Endothelial cell of umbilical vein (primary cell): ENCODE results near the gene ANO4. TPM values are rescaled to one million over a fixed set of nuclear protein-coding genes. Genes with fewer than 3 reads are reported as not detected.

Experiments
- BruUV-seq: library from RNA; stranded (reverse); fragments of 400-500 nt; replicated peaks from 2 replicates; lab custom pipeline; 2021; lab: Mats Ljungman, UMichigan
- CTCF ChIA-PET: fragments of 300-600, 350-600 bp; sonication (Branson Sonifier 250); formaldehyde crosslinking; loops from one replicate; lab custom pipeline; 2021; ENCODE audit warnings: antibody characterized with exemption, inconsistent platforms; lab: Charles Lee
- POLR2A ChIA-PET: fragments of 300-600, 350-600 bp; sonication (Branson Sonifier 250); formaldehyde crosslinking; loops from one replicate; lab custom pipeline; 2021; ENCODE audit warnings: antibody characterized with exemption, inconsistent platforms; lab: Charles Lee
- DNase-seq: peaks from one replicate; pipeline ENCODE4 v3.0.0-alpha.2; 2011; ENCODE audit warnings: low read depth, low spot score
- FAIRE-seq: peaks from 2 replicates; lab custom pipeline; 2011; peaks lifted over from hg19 to GRCh38; lab: Jason Lieb, UNC
- H2AFZ ChIP-seq: 2 replicates; pipeline ENCODE4 v1.6.0; 2012; ENCODE audit warnings: low read depth, low read length, control low read depth, inconsistent platforms
- H3K27ac ChIP-seq: 2 replicates; pipeline ENCODE4 v1.5.1; 2011; ENCODE audit warnings: low read depth, mild to moderate bottlenecking, control low read depth, low read length, moderate library complexity; ENCODE audit not compliant: insufficient read depth
- H3K27me3 ChIP-seq, 2 experiments: 2 replicates each; pipeline versions ENCODE4 v1.6.0 to v1.6.1; 2011; ENCODE audit warnings: low read length in 2 of 2, mixed read lengths in 1 of 2; ENCODE audit not compliant: control insufficient read depth in 2 of 2, insufficient read depth in 2 of 2
- H3K36me3 ChIP-seq, 2 experiments: 2 replicates in 1 of 2; 3 replicates in 1 of 2; pipeline ENCODE4 v1.5.1; 2011; ENCODE audit warnings: low read length in 2 of 2, mild to moderate bottlenecking in 1 of 2, moderate library complexity in 1 of 2; ENCODE audit not compliant: control insufficient read depth in 2 of 2, insufficient read depth in 2 of 2; ENCODE audit errors: extremely low read depth in 1 of 2
- H3K4me1 ChIP-seq: 3 replicates; pipeline ENCODE4 v1.5.1; 2011; ENCODE audit warnings: mild to moderate bottlenecking, low read length; ENCODE audit not compliant: control insufficient read depth, insufficient read depth; ENCODE audit errors: extremely low read depth
- H3K4me2 ChIP-seq: 2 replicates; pipeline ENCODE4 v1.6.1; 2011; ENCODE audit warnings: low read length, control low read depth, mixed read lengths; ENCODE audit not compliant: insufficient read depth
- H3K4me3 ChIP-seq, 3 experiments: fragments of 200-600 bp in 1 of 3; sonication (generic), shearing (Covaris generic) in 1 of 3; replicated peaks in 1 of 3; 2 replicates each; pipeline ENCODE4 v1.5.1; 2011 to 2016; ENCODE audit warnings: control low read depth in 3 of 3, low read length in 3 of 3, mild to moderate bottlenecking in 2 of 3, inconsistent platforms in 1 of 3, low read depth in 1 of 3, moderate library complexity in 1 of 3; ENCODE audit not compliant: insufficient read depth in 1 of 3
- H3K79me2 ChIP-seq: 2 replicates; pipeline ENCODE4 v1.6.0; 2012; ENCODE audit warnings: low read length, inconsistent platforms; ENCODE audit not compliant: control insufficient read depth, insufficient read depth
- H3K9ac ChIP-seq: replicated peaks from 2 replicates; pipeline ENCODE3; 2011; ENCODE audit warnings: low read length, control low read depth; ENCODE audit not compliant: insufficient read depth; ENCODE audit errors: extremely low read depth
- H3K9me1 ChIP-seq: replicated peaks from 3 replicates; pipeline ENCODE4 v1.6.0; 2011; ENCODE audit warnings: mild to moderate bottlenecking, low read length; ENCODE audit not compliant: control insufficient read depth, insufficient read depth; ENCODE audit errors: extremely low read depth
- H3K9me3 ChIP-seq: replicated peaks from 2 replicates; pipeline ENCODE4 v1.5.1; 2012; ENCODE audit warnings: low read length, inconsistent platforms; ENCODE audit not compliant: control insufficient read depth, insufficient read depth
- H4K20me1 ChIP-seq: replicated peaks from 2 replicates; pipeline ENCODE3; 2011; ENCODE audit warnings: mild to moderate bottlenecking, low read length; ENCODE audit not compliant: control insufficient read depth, insufficient read depth; ENCODE audit errors: extremely low read depth
- EZH2 ChIP-seq: IDR thresholded peaks from 2 replicates; pipeline ENCODE4 v1.6.1; 2012; ENCODE audit warnings: borderline replicate concordance, low read depth, mild to moderate bottlenecking, moderate library complexity, low read length, inconsistent platforms; ENCODE audit not compliant: severe bottlenecking
- FOS ChIP-seq: IDR thresholded peaks from 2 replicates; pipeline ENCODE4 v1.6.1; 2011; ENCODE audit warnings: mild to moderate bottlenecking, low read length, moderate library complexity, borderline replicate concordance; ENCODE audit not compliant: insufficient read depth
- GATA2 ChIP-seq: IDR thresholded peaks from 2 replicates; pipeline ENCODE4 v1.7.0; 2011; ENCODE audit warnings: low read depth, mild to moderate bottlenecking, moderate library complexity, mixed read lengths, low read length; ENCODE audit not compliant: insufficient read length, insufficient read depth
- POLR2A ChIP-seq: IDR thresholded peaks from 2 replicates; pipeline ENCODE4 v1.6.1; 2012; ENCODE audit warnings: low read depth, mild to moderate bottlenecking, control low read depth, low read length
- POLR2AphosphoS5 ChIP-seq: IDR thresholded peaks from 2 replicates; pipeline ENCODE4 v1.6.1; 2012; ENCODE audit warnings: low read depth, mild to moderate bottlenecking, control low read depth, low read length, moderate library complexity; ENCODE audit not compliant: insufficient read depth
- dilution Hi-C: fragments of 300-500 bp; cut with MboI; formaldehyde crosslinking; loops from one replicate; pipeline ENCODE4 v1.15.0; 2019; ENCODE audit warnings: low sequenced_read_pairs; ENCODE audit not compliant: extremely low pct_ligation_motif_present
- intact Hi-C: fragments of 100-400 bp; cut with micrococcal nuclease; formaldehyde crosslinking; loops from one replicate; pipeline ENCODE4 v1.10.0; 2022
- polyA plus RNA-seq, 4 experiments: library from polyadenylated mRNA; depleted of rRNA in 3 of 4; stranded (reverse) in 3 of 4; unstranded in 1 of 4; fragments of >200 nt; gene quantifications; 2 replicates each; pipeline versions ENCODE4 v1.2.1 to v1.2.3, GENCODE V29; 2011 to 2012; ENCODE audit warnings: missing spikeins in 1 of 4
- total RNA-seq: library from RNA; stranded (reverse); gene quantifications from 2 replicates; pipeline ENCODE4 v1.2.3, GENCODE V29; 2021
- TF ChIP-seq, protein P1 (sequence below), 2 donors: IDR thresholded peaks; 1 replicate in 1 of 2; 2 replicates in 1 of 2; pipeline ENCODE4 v1.5.1; 2011; ENCODE audit warnings: low read length in 2 of 2, mild to moderate bottlenecking in 2 of 2, moderate library complexity in 2 of 2, control low read depth in 1 of 2, inconsistent platforms in 1 of 2, low read depth in 1 of 2; ENCODE audit not compliant: insufficient read depth in 1 of 2; ENCODE audit errors: extremely low read depth in 1 of 2
- TF ChIP-seq, protein P2 (sequence below): IDR thresholded peaks from 2 replicates; pipeline ENCODE4 v1.6.1; 2011; ENCODE audit not compliant: insufficient read depth, insufficient read length

ANO4 gene
- total and polyA plus RNA-seq, 2 donors (not counting 3 experiments of a cell fraction or from before 2014, with no cell fraction given) = 0.25 TPM; not detected in 1

DNA sequence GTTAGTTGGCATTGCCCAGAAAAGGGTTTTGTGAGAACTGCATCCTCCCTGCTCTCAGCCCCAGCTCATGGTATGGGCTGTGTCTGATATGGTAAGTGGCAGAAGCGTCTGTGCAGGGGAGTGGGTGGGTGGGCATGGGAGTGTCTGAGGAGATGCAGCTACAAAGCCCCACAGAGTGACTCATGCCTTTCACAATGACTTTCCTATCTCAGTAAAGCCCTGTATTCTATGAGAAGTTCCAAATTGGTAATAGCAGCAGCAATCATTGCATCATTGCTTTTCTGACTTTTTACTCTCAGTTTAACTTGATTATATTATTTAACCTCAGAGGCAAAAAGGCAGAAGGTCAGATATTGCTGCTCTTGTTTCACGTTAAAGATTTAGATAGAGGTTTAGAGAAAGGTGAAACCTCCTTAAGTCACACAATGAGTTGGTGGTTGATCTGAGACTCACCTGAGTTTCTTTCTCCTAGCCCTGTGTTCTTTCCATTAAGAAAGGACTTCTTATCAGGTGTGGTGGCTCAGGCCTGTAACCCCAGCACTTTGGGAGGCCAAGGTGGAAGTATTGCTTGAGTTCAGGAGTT is 243.8 kb downstream of the ANO4 start:
- ChIA-PET POLR2A (no interaction called here), CTCF (interaction anchor here (1.2 kb wide), 1 partner anchor 16 kb away, joined by 3 read pairs; no protein-coding TSS in a partner anchor)
- H3K4me2 ChIP-seq = no peak overlapping the region
- no peaks in the 10 kb centered on the region for H3K36me3 ChIP-seq
- dilution Hi-C loops (no loop called here), intact Hi-C loops (no loop called here)
- no peaks in the 10 kb centered on the region for H3K4me1 ChIP-seq
- H3K79me2 ChIP-seq = no peaks in the 10 kb centered on the region
- no TSS peak for BruUV-seq
- no peaks in the 10 kb centered on the region for H3K9me1 ChIP-seq
- no peak overlapping the region for H3K9ac ChIP-seq
- no peak overlapping the region for H2AFZ ChIP-seq
- no peak overlapping the region for H3K4me3 ChIP-seq
- no peak overlapping the region for H3K27ac ChIP-seq
- TF ChIP-seq POLR2AphosphoS5 (no peak), POLR2A (no peak), EZH2 (no peak), GATA2 (no peak), FOS (no peak)
- TF ChIP-seq, protein P1, sequence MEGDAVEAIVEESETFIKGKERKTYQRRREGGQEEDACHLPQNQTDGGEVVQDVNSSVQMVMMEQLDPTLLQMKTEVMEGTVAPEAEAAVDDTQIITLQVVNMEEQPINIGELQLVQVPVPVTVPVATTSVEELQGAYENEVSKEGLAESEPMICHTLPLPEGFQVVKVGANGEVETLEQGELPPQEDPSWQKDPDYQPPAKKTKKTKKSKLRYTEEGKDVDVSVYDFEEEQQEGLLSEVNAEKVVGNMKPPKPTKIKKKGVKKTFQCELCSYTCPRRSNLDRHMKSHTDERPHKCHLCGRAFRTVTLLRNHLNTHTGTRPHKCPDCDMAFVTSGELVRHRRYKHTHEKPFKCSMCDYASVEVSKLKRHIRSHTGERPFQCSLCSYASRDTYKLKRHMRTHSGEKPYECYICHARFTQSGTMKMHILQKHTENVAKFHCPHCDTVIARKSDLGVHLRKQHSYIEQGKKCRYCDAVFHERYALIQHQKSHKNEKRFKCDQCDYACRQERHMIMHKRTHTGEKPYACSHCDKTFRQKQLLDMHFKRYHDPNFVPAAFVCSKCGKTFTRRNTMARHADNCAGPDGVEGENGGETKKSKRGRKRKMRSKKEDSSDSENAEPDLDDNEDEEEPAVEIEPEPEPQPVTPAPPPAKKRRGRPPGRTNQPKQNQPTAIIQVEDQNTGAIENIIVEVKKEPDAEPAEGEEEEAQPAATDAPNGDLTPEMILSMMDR (IDR thresholded peaks at IDR 0.05; ENCODE audit: extremely low read depth in 1 of 2, insufficient read depth in 1 of 2, low read depth in 1 of 2, low read length in 2 of 2) = no peak
- TF ChIP-seq, protein P2, sequence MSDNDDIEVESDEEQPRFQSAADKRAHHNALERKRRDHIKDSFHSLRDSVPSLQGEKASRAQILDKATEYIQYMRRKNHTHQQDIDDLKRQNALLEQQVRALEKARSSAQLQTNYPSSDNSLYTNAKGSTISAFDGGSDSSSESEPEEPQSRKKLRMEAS = no peak
- no peaks in the 10 kb centered on the region for H3K27me3 ChIP-seq
- no peaks in the 10 kb centered on the region for H4K20me1 ChIP-seq
- H3K9me3 ChIP-seq = no peaks in the 10 kb centered on the region
- DNase-seq = no peak
- FAIRE-seq = no peak
